Retinal pigment epithelial cell (primary cell): ENCODE data around the gene DGKI.

Source experiments
- DNase-seq: peaks from one replicate; pipeline ENCODE4 v3.0.0-alpha.2; 2010; ENCODE audit warnings: low read depth
- H3K4me3 ChIP-seq: 2 replicates; pipeline ENCODE4 v1.5.1; 2011; ENCODE audit warnings: mild to moderate bottlenecking, low read length, control low read depth, moderate library complexity
- TF ChIP-seq, protein P1 (sequence below): conservative IDR thresholded peaks from 2 replicates; pipeline ENCODE4 v1.5.1; 2011; ENCODE audit warnings: low read depth, low read length, control low read depth, inconsistent platforms

Gene DGKI

GRCh38 chr7:137574812-137575211, 272.0 kb downstream of the DGKI start:
- no peak for DNase-seq
- no peak overlapping the region for H3K4me3 ChIP-seq
- TF ChIP-seq, protein P1, sequence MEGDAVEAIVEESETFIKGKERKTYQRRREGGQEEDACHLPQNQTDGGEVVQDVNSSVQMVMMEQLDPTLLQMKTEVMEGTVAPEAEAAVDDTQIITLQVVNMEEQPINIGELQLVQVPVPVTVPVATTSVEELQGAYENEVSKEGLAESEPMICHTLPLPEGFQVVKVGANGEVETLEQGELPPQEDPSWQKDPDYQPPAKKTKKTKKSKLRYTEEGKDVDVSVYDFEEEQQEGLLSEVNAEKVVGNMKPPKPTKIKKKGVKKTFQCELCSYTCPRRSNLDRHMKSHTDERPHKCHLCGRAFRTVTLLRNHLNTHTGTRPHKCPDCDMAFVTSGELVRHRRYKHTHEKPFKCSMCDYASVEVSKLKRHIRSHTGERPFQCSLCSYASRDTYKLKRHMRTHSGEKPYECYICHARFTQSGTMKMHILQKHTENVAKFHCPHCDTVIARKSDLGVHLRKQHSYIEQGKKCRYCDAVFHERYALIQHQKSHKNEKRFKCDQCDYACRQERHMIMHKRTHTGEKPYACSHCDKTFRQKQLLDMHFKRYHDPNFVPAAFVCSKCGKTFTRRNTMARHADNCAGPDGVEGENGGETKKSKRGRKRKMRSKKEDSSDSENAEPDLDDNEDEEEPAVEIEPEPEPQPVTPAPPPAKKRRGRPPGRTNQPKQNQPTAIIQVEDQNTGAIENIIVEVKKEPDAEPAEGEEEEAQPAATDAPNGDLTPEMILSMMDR = no peak

- DNase-seq = no peak
- TF ChIP-seq, protein P1 = no peak
- H3K4me3 ChIP-seq = no peak overlapping the region
These were observed 274.6 kb downstream of the DGKI start for GRCh38 chr7:137572056-137572784.

DNA sequence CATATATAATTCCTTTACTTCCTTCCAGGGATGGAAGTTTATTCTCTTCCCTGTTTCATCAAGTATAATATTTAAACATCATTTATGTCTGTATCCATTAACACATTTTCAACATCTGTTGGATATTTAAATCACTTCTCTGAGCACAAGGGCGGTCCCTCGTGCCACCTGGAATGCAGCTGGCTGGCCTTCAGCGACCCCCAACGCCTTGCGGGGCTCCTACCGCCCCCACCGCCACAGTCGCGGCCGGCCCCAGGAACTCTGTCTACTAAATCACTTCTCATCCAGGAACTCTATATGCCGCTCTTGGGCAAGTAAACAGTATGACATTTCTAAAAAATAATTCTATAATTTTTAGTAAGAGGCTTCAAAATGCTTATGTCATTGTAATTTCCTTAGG, 282.1 kb downstream of the DGKI start:
- no peak overlapping the region for H3K4me3 ChIP-seq
- TF ChIP-seq, protein P1 = no peak
- no peak for DNase-seq

GRCh38 chr7:137563981-137564380, 282.8 kb downstream of the DGKI start:
- H3K4me3 ChIP-seq = no peak overlapping the region
- DNase-seq = no peak
- TF ChIP-seq, protein P1 = no peak

- no peak overlapping the region for H3K4me3 ChIP-seq
- DNase-seq = no peak
- TF ChIP-seq, protein P1 = no peak
These were observed 299.3 kb downstream of the DGKI start for GRCh38 chr7:137547485-137547884.

GRCh38 chr7:137546671-137547070, 300.1 kb downstream of the DGKI start:
- TF ChIP-seq, protein P1 = no peak
- no peak overlapping the region for H3K4me3 ChIP-seq
- DNase-seq = no peak

GRCh38 chr7:137546009-137546408, 300.8 kb downstream of the DGKI start:
- no peak for DNase-seq
- TF ChIP-seq, protein P1 = no peak
- H3K4me3 ChIP-seq = no peak overlapping the region
